ENCODE results near the gene BOLL. TPM values are rescaled to one million over a fixed set of nuclear protein-coding genes. Genes with fewer than 3 reads are reported as not detected.
"Not testable (repeated sequence)": the region's sequence is repeated elsewhere in the genome, so short reads cannot be mapped to it uniquely, and the experiment has no call there.

Gene BOLL
- total RNA-seq (not detected in 2 replicates), polyA plus RNA-seq (not detected in 2 replicates), polyA minus RNA-seq (not detected in 2 replicates)
- total RNA-seq (2013): 0.02 TPM

- H3K4me3 ChIP-seq (ENCODE audit: control extremely low read depth in 1 of 5, extremely low read depth in 1 of 5, insufficient read depth in 1 of 5, low read depth in 2 of 5, low read length in 4 of 5): peak within 1 kb of the TSS in 4 of 5 experiments; percentile 24 to 60 (median 51)
- peaks cover 39% of the 10 kb centered on the region for H3K27me3 Mint-ChIP-seq
Observed at GRCh38 chr2:197784956-197785941, at the start of gene BOLL. TSS of gene BOLL (minus strand) at chr2:197785319. CDS start at chr2:197781850, 3,469 bp downstream.

GRCh38 chr2:197834771-197835170, 49.7 kb upstream of the BOLL start:
- H3K4me2 ChIP-seq (replicated peaks; ENCODE audit: low read depth, low read length, poor library complexity, severe bottlenecking); ATAC-seq (ENCODE audit: low read depth); H3K27ac ChIP-seq (ENCODE audit: low read length in 2 of 2); H3K27me3 ChIP-seq (replicated peaks in 1 of 4; ENCODE audit: control extremely low read depth in 1 of 4, control insufficient read depth in 3 of 4, insufficient read depth in 4 of 4, low read length in 3 of 4); H3K9me3 ChIP-seq (ENCODE audit: control extremely low read depth in 1 of 3, control insufficient read depth in 2 of 3, insufficient read depth in 1 of 3, low read length in 2 of 3); POLR2A ChIA-PET; H3K36me3 ChIP-seq (replicated peaks in 1 of 2; ENCODE audit: control extremely low read depth in 1 of 2, control insufficient read depth in 1 of 2, extremely low read depth in 1 of 2, insufficient read depth in 2 of 2, low read length in 1 of 2); DNase-seq; H4K20me1 ChIP-seq (ENCODE audit: control insufficient read depth, insufficient read depth, low read length, poor library complexity, severe bottlenecking); H3K9me3 Mint-ChIP-seq (ENCODE audit: insufficient read depth); H3K79me2 ChIP-seq (ENCODE audit: control insufficient read depth, insufficient read depth, low read length); H3K4me3 Mint-ChIP-seq; H3K27ac Mint-ChIP-seq; H2AFZ ChIP-seq (ENCODE audit: insufficient read depth, low read depth, low read length, poor library complexity, severe bottlenecking); H3K4me3 ChIP-seq (ENCODE audit: control extremely low read depth in 1 of 5, extremely low read depth in 1 of 5, insufficient read depth in 1 of 5, low read depth in 2 of 5, low read length in 4 of 5); H3K27me3 Mint-ChIP-seq; H3K4me1 ChIP-seq (ENCODE audit: control insufficient read depth in 2 of 2, insufficient read depth in 2 of 2, low read length in 2 of 2); intact Hi-C loops (cut with micrococcal nuclease); H3K9ac ChIP-seq (ENCODE audit: low read length); CTCF ChIA-PET: not testable (repeated sequence)
- no CpG with 5 or more reads among the region's 2 CpGs for WGBS (ENCODE audit: insufficient coverage)
- peaks cover 12% of the 10 kb centered on the region for H3K4me1 Mint-ChIP-seq

More at GRCh38 chr2:197784956-197785941, at the start of gene BOLL:
- Histone ChIP-seq H3K27me3 (replicated peaks in 1 of 4; ENCODE audit: control extremely low read depth in 1 of 4, control insufficient read depth in 3 of 4, insufficient read depth in 4 of 4, low read length in 3 of 4) (peaks cover 0 to 24% (median 15%) of the 10 kb centered on the region in 4 experiments), H3K9me3 (ENCODE audit: control extremely low read depth in 1 of 3, control insufficient read depth in 2 of 3, insufficient read depth in 1 of 3, low read length in 2 of 3) (peaks cover 0 to 25% (median 0%) of the 10 kb centered on the region in 3 donors), H3K36me3 (replicated peaks in 1 of 2; ENCODE audit: control extremely low read depth in 1 of 2, control insufficient read depth in 1 of 2, extremely low read depth in 1 of 2, insufficient read depth in 2 of 2, low read length in 1 of 2) (no peaks in the 10 kb centered on the region), H4K20me1 (ENCODE audit: control insufficient read depth, insufficient read depth, low read length, poor library complexity, severe bottlenecking) (no peaks in the 10 kb centered on the region), H3K27ac (ENCODE audit: low read length in 2 of 2) (no peak within 1 kb of the TSS), H3K4me1 (ENCODE audit: control insufficient read depth in 2 of 2, insufficient read depth in 2 of 2, low read length in 2 of 2) (peaks cover 8 to 9% of the 10 kb centered on the region in 2 donors), H3K4me2 (replicated peaks; ENCODE audit: low read depth, low read length, poor library complexity, severe bottlenecking) (peak within 1 kb of the TSS; percentile 95), H3K79me2 (ENCODE audit: control insufficient read depth, insufficient read depth, low read length) (no peaks in the 10 kb centered on the region), H2AFZ (ENCODE audit: insufficient read depth, low read depth, low read length, poor library complexity, severe bottlenecking) (peak within 1 kb of the TSS; percentile 85), H3K9ac (ENCODE audit: low read length) (peak within 1 kb of the TSS; percentile 64)
- ChIA-PET POLR2A (no interaction called here), CTCF (no interaction called here)
- peaks cover 2% of the 10 kb centered on the region for H3K4me1 Mint-ChIP-seq
- peak within 1 kb of the TSS; percentile 77 for H3K4me3 Mint-ChIP-seq
- 92% methylated on average over 78 of the region's 80 CpGs for WGBS (ENCODE audit: insufficient coverage)
- no peak within 1 kb of the TSS for H3K27ac Mint-ChIP-seq
- intact Hi-C loops (cut with micrococcal nuclease): no loop called here
- ATAC-seq (ENCODE audit: low read depth): no peak
- DNase-seq: no peak
- H3K9me3 Mint-ChIP-seq (ENCODE audit: insufficient read depth): no peaks in the 10 kb centered on the region
- TF ChIP-seq CTCF (IDR thresholded peaks at IDR 0.05) (no peak), EZH2 (IDR thresholded peaks at IDR 0.05; ENCODE audit: borderline replicate concordance, insufficient read depth, low read depth, low read length, poor library complexity, severe bottlenecking) (no peak)

Measured in B cell (primary cell).